OCI-LY3 (cell line): ENCODE measurements around the gene MLST8.

ENCODE experiments used
- CTCF ChIP-seq: fragments of 200-600, 300-600 bp; sonication (generic); IDR thresholded peaks from 2 replicates; pipeline ENCODE4 v1.5.1; 2014; ENCODE audit warnings: antibody characterized with exemption, low read length, low read depth
- EZH2phosphoT487 ChIP-seq: fragments of 200-600 bp; shearing (Covaris generic); IDR thresholded peaks from 2 replicates; pipeline ENCODE4 v1.6.1; 2018; ENCODE audit warnings: antibody characterized with exemption, mixed run types, low read depth

- no peak for TF ChIP-seq CTCF
- TF ChIP-seq EZH2phosphoT487: no peak
These were observed 37.3 kb downstream of the MLST8 start for GRCh38 chr16:2242598-2242997.
